ENCODE data around the gene RXRG. TPM values are rescaled to one million over a fixed set of nuclear protein-coding genes. Genes with fewer than 3 reads are reported as not detected.
A peak's percentile ranks its signal among the peaks of the same experiment; 100 is the strongest.

The RXRG gene
- total and polyA plus RNA-seq, 9 of the 15 experiments (the other 6 are each of a cell fraction or from before 2014, with no cell fraction given), result not detected

GRCh38 chr1:165392634-165393571 lies 52.0 kb downstream of the RXRG start (continued):
- TF ChIP-seq, protein P1, sequence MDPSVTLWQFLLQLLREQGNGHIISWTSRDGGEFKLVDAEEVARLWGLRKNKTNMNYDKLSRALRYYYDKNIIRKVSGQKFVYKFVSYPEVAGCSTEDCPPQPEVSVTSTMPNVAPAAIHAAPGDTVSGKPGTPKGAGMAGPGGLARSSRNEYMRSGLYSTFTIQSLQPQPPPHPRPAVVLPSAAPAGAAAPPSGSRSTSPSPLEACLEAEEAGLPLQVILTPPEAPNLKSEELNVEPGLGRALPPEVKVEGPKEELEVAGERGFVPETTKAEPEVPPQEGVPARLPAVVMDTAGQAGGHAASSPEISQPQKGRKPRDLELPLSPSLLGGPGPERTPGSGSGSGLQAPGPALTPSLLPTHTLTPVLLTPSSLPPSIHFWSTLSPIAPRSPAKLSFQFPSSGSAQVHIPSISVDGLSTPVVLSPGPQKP (CRISPR knock-in tag; IDR thresholded peaks at IDR 0.05), result no peak
- peak; percentile 19 for TF ChIP-seq NEUROD1 (IDR thresholded peaks at IDR 0.05; ENCODE audit: borderline replicate concordance, low read depth, low read length, partially characterized antibody)
- TF ChIP-seq RNF2 (IDR thresholded peaks at IDR 0.05), result peak; percentile 48; the same call in 1 of the 2 replicates
- TF ChIP-seq GTF2F1 (IDR thresholded peaks at IDR 0.05; ENCODE audit: low read depth, low read length), result no peak
- no peak for TF ChIP-seq ZFP1 (CRISPR knock-in tag; IDR thresholded peaks at IDR 0.05)
- peak; percentile 92 to 97 for TF ChIP-seq RAD21 (CRISPR knock-in tag; conservative IDR thresholded peaks at IDR 0.05 in 1 of 2, IDR thresholded peaks at IDR 0.05 in 1 of 2)
- TF ChIP-seq ZNF766 (CRISPR knock-in tag; conservative IDR thresholded peaks at IDR 0.05), result no peak; the same call in 1 of the 2 replicates
- TF ChIP-seq TAF15 (IDR thresholded peaks at IDR 0.05; ENCODE audit: low read depth, low read length), result no peak
- TF ChIP-seq, protein P2, sequence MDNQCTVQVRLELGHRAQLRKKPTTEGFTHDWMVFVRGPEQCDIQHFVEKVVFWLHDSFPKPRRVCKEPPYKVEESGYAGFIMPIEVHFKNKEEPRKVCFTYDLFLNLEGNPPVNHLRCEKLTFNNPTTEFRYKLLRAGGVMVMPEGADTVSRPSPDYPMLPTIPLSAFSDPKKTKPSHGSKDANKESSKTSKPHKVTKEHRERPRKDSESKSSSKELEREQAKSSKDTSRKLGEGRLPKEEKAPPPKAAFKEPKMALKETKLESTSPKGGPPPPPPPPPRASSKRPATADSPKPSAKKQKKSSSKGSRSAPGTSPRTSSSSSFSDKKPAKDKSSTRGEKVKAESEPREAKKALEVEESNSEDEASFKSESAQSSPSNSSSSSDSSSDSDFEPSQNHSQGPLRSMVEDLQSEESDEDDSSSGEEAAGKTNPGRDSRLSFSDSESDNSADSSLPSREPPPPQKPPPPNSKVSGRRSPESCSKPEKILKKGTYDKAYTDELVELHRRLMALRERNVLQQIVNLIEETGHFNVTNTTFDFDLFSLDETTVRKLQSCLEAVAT (IDR thresholded peaks at IDR 0.05), result peak in 1 of 2 experiments; percentile 99; a peak in 2 of 4 replicates
- TF ChIP-seq NFYB (IDR thresholded peaks at IDR 0.05; ENCODE audit: extremely low read depth, insufficient read length), result no peak
- TF ChIP-seq SMARCE1 (IDR thresholded peaks at IDR 0.05), result peak; percentile 53; the same call in 1 of the 2 replicates
- TF ChIP-seq, protein P3, sequence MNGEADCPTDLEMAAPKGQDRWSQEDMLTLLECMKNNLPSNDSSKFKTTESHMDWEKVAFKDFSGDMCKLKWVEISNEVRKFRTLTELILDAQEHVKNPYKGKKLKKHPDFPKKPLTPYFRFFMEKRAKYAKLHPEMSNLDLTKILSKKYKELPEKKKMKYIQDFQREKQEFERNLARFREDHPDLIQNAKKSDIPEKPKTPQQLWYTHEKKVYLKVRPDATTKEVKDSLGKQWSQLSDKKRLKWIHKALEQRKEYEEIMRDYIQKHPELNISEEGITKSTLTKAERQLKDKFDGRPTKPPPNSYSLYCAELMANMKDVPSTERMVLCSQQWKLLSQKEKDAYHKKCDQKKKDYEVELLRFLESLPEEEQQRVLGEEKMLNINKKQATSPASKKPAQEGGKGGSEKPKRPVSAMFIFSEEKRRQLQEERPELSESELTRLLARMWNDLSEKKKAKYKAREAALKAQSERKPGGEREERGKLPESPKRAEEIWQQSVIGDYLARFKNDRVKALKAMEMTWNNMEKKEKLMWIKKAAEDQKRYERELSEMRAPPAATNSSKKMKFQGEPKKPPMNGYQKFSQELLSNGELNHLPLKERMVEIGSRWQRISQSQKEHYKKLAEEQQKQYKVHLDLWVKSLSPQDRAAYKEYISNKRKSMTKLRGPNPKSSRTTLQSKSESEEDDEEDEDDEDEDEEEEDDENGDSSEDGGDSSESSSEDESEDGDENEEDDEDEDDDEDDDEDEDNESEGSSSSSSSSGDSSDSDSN (IDR thresholded peaks at IDR 0.05; ENCODE audit: borderline replicate concordance in 1 of 2, low read depth in 2 of 2, low read length in 2 of 2), result 0 out of 4 replicates have a peak, but pooled peaks of 1 of the 2 experiments have one; percentile 31
- TF ChIP-seq SMAD4 (CRISPR knock-in tag; conservative IDR thresholded peaks at IDR 0.05), result peak; percentile 44; the same call in 1 of the 2 replicates
- TF ChIP-seq NCOA6 (IDR thresholded peaks at IDR 0.05), result no peak
- peak; percentile 40; the same call in 1 of the 2 replicates for TF ChIP-seq MTA3 (IDR thresholded peaks at IDR 0.05; ENCODE audit: borderline replicate concordance)
- TF ChIP-seq ZNF133 (CRISPR knock-in tag; IDR thresholded peaks at IDR 0.05), result no peak
- 0 out of 2 replicates have a peak, but pooled peaks have one; percentile 38 for TF ChIP-seq ZNF197 (CRISPR knock-in tag; IDR thresholded peaks at IDR 0.05; ENCODE audit: low read depth)
- TF ChIP-seq NRF1 (conservative IDR thresholded peaks at IDR 0.05 in 1 of 2, IDR thresholded peaks at IDR 0.05 in 1 of 2), result peak; percentile 51 to 64; a peak in 3 of 4 replicates
- peak; percentile 47; the same call in 1 of the 2 replicates for TF ChIP-seq FOSL1 (tag; conservative IDR thresholded peaks at IDR 0.05)
- peak; percentile 75; the same call in 1 of the 2 replicates for TF ChIP-seq CTBP1 (IDR thresholded peaks at IDR 0.05; ENCODE audit: borderline replicate concordance)
- no peak for TF ChIP-seq SRSF7 (optimal IDR thresholded peaks at IDR 0.05; ENCODE audit: low read depth, low read length)
- 0 out of 2 replicates have a peak, but pooled peaks have one; percentile 34 for TF ChIP-seq HEY1 (CRISPR knock-in tag; IDR thresholded peaks at IDR 0.05; ENCODE audit: borderline replicate concordance)
- TF ChIP-seq SREBF1 (IDR thresholded peaks at IDR 0.05; ENCODE audit: borderline replicate concordance, low read depth, low read length), result peak; percentile 48; the same call in 1 of the 2 replicates
